Central memory CD4-positive, alpha-beta T cell (primary cell): Measurements from ENCODE around the gene MMADHC.

Source experiments
- DNase-seq: peaks from one replicate; pipeline ENCODE4 v3.0.0; 2022
- total RNA-seq, 3 experiments: gene quantifications; one replicate each; lab custom pipeline; 2026; lab: John Stamatoyannopoulos, UW

The MMADHC gene
- 47.5 to 159 (median 77.6) reads per million in 3 experiments for total RNA-seq

- DNase-seq, result peak; percentile 92
Observed at GRCh38 chr2:149587220-149587949, at the start of gene MMADHC. MMADHC (minus strand) TSS chr2:149587775; CDS start chr2:149587097, 678 bp downstream.

- no peak for DNase-seq
Observed at GRCh38 chr2:149634103-149634502, 46.5 kb upstream of the MMADHC start.

GRCh38 chr2:149630445-149630844 is 42.9 kb upstream of the MMADHC start:
- DNase-seq, result no peak

- no peak for DNase-seq
Observed at GRCh38 chr2:149629026-149629425, 41.5 kb upstream of the MMADHC start.

- no peak for DNase-seq
Observed at GRCh38 chr2:149627111-149627801, 39.7 kb upstream of the MMADHC start.

- DNase-seq, result no peak
Observed at GRCh38 chr2:149625671-149626070, 38.1 kb upstream of the MMADHC start.

GRCh38 chr2:149625271-149625670 is 37.7 kb upstream of the MMADHC start:
- DNase-seq, result no peak

GRCh38 chr2:149622343-149622742 is 34.8 kb upstream of the MMADHC start:
- DNase-seq, result no peak

- no peak for DNase-seq
Observed at GRCh38 chr2:149617476-149617875, 29.9 kb upstream of the MMADHC start.

- no peak for DNase-seq
Observed at GRCh38 chr2:149616681-149617456, 29.3 kb upstream of the MMADHC start.

- DNase-seq, result no peak
Observed at GRCh38 chr2:149613704-149614103, 26.1 kb upstream of the MMADHC start.

GRCh38 chr2:149612122-149612521 is 24.5 kb upstream of the MMADHC start:
- DNase-seq, result no peak

GRCh38 chr2:149611100-149611820 is 23.7 kb upstream of the MMADHC start:
- DNase-seq, result no peak

- no peak for DNase-seq
Observed at GRCh38 chr2:149606251-149606811, 18.8 kb upstream of the MMADHC start.

GRCh38 chr2:149603248-149603647 is 15.7 kb upstream of the MMADHC start:
- DNase-seq, result no peak

- DNase-seq, result no peak
Observed at GRCh38 chr2:149601141-149601796, 13.7 kb upstream of the MMADHC start.

- peak; percentile 66 for DNase-seq
Observed at GRCh38 chr2:149597668-149598326, 10.2 kb upstream of the MMADHC start.

- no peak for DNase-seq
Observed at GRCh38 chr2:149597050-149597667, 9.6 kb upstream of the MMADHC start.

GRCh38 chr2:149596471-149596870 is 8.9 kb upstream of the MMADHC start:
- DNase-seq, result no peak

GRCh38 chr2:149595056-149595963 is 7.7 kb upstream of the MMADHC start:
- DNase-seq, result no peak
